Muscle layer of colon (tissue), 2 donors: ENCODE measurements around the gene LAMTOR5.

Source experiments
- H3K27ac ChIP-seq: one replicate; pipeline ENCODE4 v1.7.0; 2013; ENCODE audit warnings: low read depth, mild to moderate bottlenecking, low read length, moderate library complexity
- H3K27me3 ChIP-seq, 2 donors: one replicate each; pipeline ENCODE4 v1.7.0; 2013; ENCODE audit warnings: low read length in 2 of 2, mild to moderate bottlenecking in 2 of 2; ENCODE audit not compliant: insufficient read depth in 2 of 2, control insufficient read depth in 1 of 2
- H3K36me3 ChIP-seq: one replicate; pipeline ENCODE4 v1.7.0; 2013; ENCODE audit warnings: mild to moderate bottlenecking, low read length; ENCODE audit not compliant: insufficient read depth
- H3K4me1 ChIP-seq: one replicate; pipeline ENCODE4 v1.7.0; 2013; ENCODE audit warnings: mild to moderate bottlenecking, low read length; ENCODE audit not compliant: insufficient read depth
- H3K4me3 ChIP-seq, 2 donors: one replicate each; pipeline ENCODE4 v1.7.0; 2013; ENCODE audit warnings: low read length in 2 of 2, low read depth in 1 of 2, mild to moderate bottlenecking in 1 of 2, moderate library complexity in 1 of 2
- H3K9ac ChIP-seq: one replicate; pipeline ENCODE4 v1.7.0; 2013; ENCODE audit warnings: low read length
- H3K9me3 ChIP-seq: one replicate; pipeline ENCODE4 v1.7.0; 2013; ENCODE audit warnings: mild to moderate bottlenecking, low read length
- donor health status: abdominal sarcoma.
- donor health status: Adenocarcinoma of cecum.

The LAMTOR5 gene

GRCh38 chr1:110383251-110383990, 24.1 kb downstream of the LAMTOR5 start:
- no peak overlapping the region for H3K9ac ChIP-seq
- H3K27ac ChIP-seq, result no peak overlapping the region
- H3K4me1 ChIP-seq, result no peaks in the 10 kb centered on the region
- H3K27me3 ChIP-seq, result no peaks in the 10 kb centered on the region
- H3K4me3 ChIP-seq, result no peak overlapping the region
- no peaks in the 10 kb centered on the region for H3K9me3 ChIP-seq
- H3K36me3 ChIP-seq, result peaks cover 12% of the 10 kb centered on the region

- Histone ChIP-seq H3K4me3 (no peak overlapping the region), H3K4me1 (no peaks in the 10 kb centered on the region), H3K27ac (no peak overlapping the region), H3K9ac (no peak overlapping the region), H3K36me3 (peaks cover 33% of the 10 kb centered on the region), H3K9me3 (no peaks in the 10 kb centered on the region), H3K27me3 (no peaks in the 10 kb centered on the region)
Measured at GRCh38 chr1:110380672-110381283, 26.7 kb downstream of the LAMTOR5 start.

GRCh38 chr1:110375490-110375889, 32.0 kb downstream of the LAMTOR5 start:
- Histone ChIP-seq H3K9me3 (no peaks in the 10 kb centered on the region), H3K9ac (no peak overlapping the region), H3K27me3 (no peaks in the 10 kb centered on the region), H3K4me3 (no peak overlapping the region), H3K4me1 (no peaks in the 10 kb centered on the region), H3K36me3 (peaks cover 48% of the 10 kb centered on the region), H3K27ac (no peak overlapping the region)

- H3K27me3 ChIP-seq, result no peaks in the 10 kb centered on the region
- no peaks in the 10 kb centered on the region for H3K4me1 ChIP-seq
- no peak overlapping the region for H3K4me3 ChIP-seq
- H3K36me3 ChIP-seq, result peaks cover 15% of the 10 kb centered on the region
- no peak overlapping the region for H3K27ac ChIP-seq
- H3K9me3 ChIP-seq, result no peaks in the 10 kb centered on the region
- H3K9ac ChIP-seq, result no peak overlapping the region
Measured at GRCh38 chr1:110370827-110371226, 36.7 kb downstream of the LAMTOR5 start.

- H3K27me3 ChIP-seq, result no peaks in the 10 kb centered on the region
- H3K36me3 ChIP-seq, result no peaks in the 10 kb centered on the region
- H3K9ac ChIP-seq, result no peak overlapping the region
Measured at GRCh38 chr1:110364221-110364620, 43.3 kb downstream of the LAMTOR5 start.

GRCh38 chr1:110361856-110362255, 45.6 kb downstream of the LAMTOR5 start:
- Histone ChIP-seq H3K36me3 (no peaks in the 10 kb centered on the region), H3K9me3 (no peaks in the 10 kb centered on the region), H3K27me3 (no peaks in the 10 kb centered on the region), H3K4me3 (no peak overlapping the region), H3K4me1 (no peaks in the 10 kb centered on the region), H3K27ac (no peak overlapping the region), H3K9ac (no peak overlapping the region)

More at GRCh38 chr1:110364221-110364620, 43.3 kb downstream of the LAMTOR5 start:
- H3K4me3 ChIP-seq, result no peak overlapping the region
- H3K27ac ChIP-seq, result no peak overlapping the region
- H3K9me3 ChIP-seq, result no peaks in the 10 kb centered on the region
- H3K4me1 ChIP-seq, result no peaks in the 10 kb centered on the region

GRCh38 chr1:110360431-110360830, 47.1 kb downstream of the LAMTOR5 start:
- Histone ChIP-seq H3K9me3 (no peaks in the 10 kb centered on the region), H3K4me1 (no peaks in the 10 kb centered on the region), H3K27me3 (no peaks in the 10 kb centered on the region), H3K9ac (no peak overlapping the region), H3K4me3 (no peak overlapping the region), H3K27ac (no peak overlapping the region), H3K36me3 (no peaks in the 10 kb centered on the region)

GRCh38 chr1:110356379-110356778, 51.1 kb downstream of the LAMTOR5 start:
- H3K27ac ChIP-seq, result no peak overlapping the region
- H3K36me3 ChIP-seq, result peaks cover 4% of the 10 kb centered on the region
- H3K4me1 ChIP-seq, result peaks cover 2% of the 10 kb centered on the region
- H3K9ac ChIP-seq, result no peak overlapping the region
- no peaks in the 10 kb centered on the region for H3K9me3 ChIP-seq
- no peak overlapping the region for H3K4me3 ChIP-seq
- H3K27me3 ChIP-seq, result no peaks in the 10 kb centered on the region

GRCh38 chr1:110355321-110355720, 52.2 kb downstream of the LAMTOR5 start:
- H3K27me3 ChIP-seq, result no peaks in the 10 kb centered on the region

More at GRCh38 chr1:110355321-110355720, 52.2 kb downstream of the LAMTOR5 start:
- peaks cover 4% of the 10 kb centered on the region for H3K36me3 ChIP-seq
- peaks cover 13% of the 10 kb centered on the region for H3K4me1 ChIP-seq
- H3K27ac ChIP-seq, result no peak overlapping the region
- H3K9me3 ChIP-seq, result no peaks in the 10 kb centered on the region
- no peak overlapping the region for H3K9ac ChIP-seq
- H3K4me3 ChIP-seq, result no peak overlapping the region
